GM12878 (cell line): Measurements from ENCODE around the gene SEMA5A. TPM values are rescaled to one million over a fixed set of nuclear protein-coding genes. Genes with fewer than 3 reads are reported as not detected.

Source experiments
- ATF2 ChIP-seq: IDR thresholded peaks from 2 replicates; pipeline ENCODE4 v1.6.1; 2012; ENCODE audit warnings: low read length, inconsistent platforms
- ATF7 ChIP-seq: fragments of 450-650 bp; IDR thresholded peaks from 2 replicates; pipeline ENCODE4 v1.6.1; 2016; ENCODE audit warnings: low read depth, mild to moderate bottlenecking
- CBFB ChIP-seq: IDR thresholded peaks from 2 replicates; pipeline ENCODE4 v1.6.1; 2016; ENCODE audit warnings: antibody characterized with exemption, low read depth
- CEBPB ChIP-seq, 2 experiments: fragments of 150-350 bp in 1 of 2; IDR thresholded peaks; 2 replicates each; pipeline ENCODE4 v1.6.1; 2012 to 2014; ENCODE audit warnings: low read depth in 2 of 2, low read length in 2 of 2, borderline replicate concordance in 1 of 2, inconsistent platforms in 1 of 2
- CHD2 ChIP-seq: IDR thresholded peaks from 2 replicates; pipeline ENCODE4 v1.6.1; 2011; ENCODE audit warnings: low read depth, low read length, improper control_type of control experiment, borderline replicate concordance
- CREM ChIP-seq: IDR thresholded peaks from 2 replicates; pipeline ENCODE4 v1.6.1; 2014; ENCODE audit warnings: antibody characterized with exemption, low read depth
- CTCF ChIP-seq, 3 experiments: IDR thresholded peaks in 2 of 3; conservative IDR thresholded peaks in 1 of 3; 2 replicates each; pipeline ENCODE4 v1.5.1; 2011; ENCODE audit warnings: low read depth in 3 of 3, low read length in 3 of 3, mild to moderate bottlenecking in 3 of 3, control low read depth in 2 of 3, moderate library complexity in 2 of 3, inconsistent platforms in 1 of 3, mixed read lengths in 1 of 3; ENCODE audit not compliant: control insufficient read depth in 2 of 3, insufficient read depth in 1 of 3; ENCODE audit errors: extremely low read depth in 1 of 3
- DPF2 ChIP-seq: fragments of 450-650 bp; IDR thresholded peaks from 2 replicates; pipeline ENCODE4 v1.6.1; 2017; ENCODE audit warnings: mild to moderate bottlenecking
- EP300 ChIP-seq, 2 experiments: fragments of 150-350 bp in 1 of 2; IDR thresholded peaks; 2 replicates each; pipeline ENCODE4 v1.6.1; 2011 to 2012; ENCODE audit warnings: low read depth in 2 of 2, low read length in 2 of 2, borderline replicate concordance in 1 of 2, improper control_type of control experiment in 1 of 2, inconsistent platforms in 1 of 2; ENCODE audit not compliant: control insufficient read depth in 1 of 2
- FOS ChIP-seq: IDR thresholded peaks from 3 replicates; pipeline ENCODE4 v1.6.1; 2011; ENCODE audit warnings: borderline replicate concordance; ENCODE audit not compliant: insufficient read length; ENCODE audit errors: extremely low read depth
- JUNB ChIP-seq: IDR thresholded peaks from 2 replicates; pipeline ENCODE4 v1.6.1; 2016; ENCODE audit warnings: antibody characterized with exemption, mild to moderate bottlenecking
- JUND ChIP-seq: IDR thresholded peaks from 2 replicates; pipeline ENCODE4 v1.6.1; 2012; ENCODE audit warnings: low read depth, mild to moderate bottlenecking, low read length, improper control_type of control experiment, moderate library complexity
- KAT2A ChIP-seq: conservative IDR thresholded peaks from 2 replicates; pipeline ENCODE4 v1.6.1; 2011; ENCODE audit warnings: low read depth, low read length; ENCODE audit not compliant: control insufficient read depth
- MEF2A ChIP-seq: IDR thresholded peaks from 2 replicates; pipeline ENCODE4 v1.6.1; 2011; ENCODE audit warnings: low read depth, mild to moderate bottlenecking, low read length, moderate library complexity; ENCODE audit not compliant: insufficient read depth
- NFIC ChIP-seq: IDR thresholded peaks from 2 replicates; pipeline ENCODE4 v1.6.1; 2012; ENCODE audit warnings: low read depth, mild to moderate bottlenecking, inconsistent platforms, low read length, moderate library complexity
- NFYA ChIP-seq: IDR thresholded peaks from 2 replicates; pipeline ENCODE4 v1.6.1; 2011; ENCODE audit warnings: low read depth, mild to moderate bottlenecking, low read length, improper control_type of control experiment, borderline replicate concordance
- PML ChIP-seq: IDR thresholded peaks from 2 replicates; pipeline ENCODE4 v1.6.1; 2012; ENCODE audit warnings: low read length, inconsistent platforms
- RAD21 ChIP-seq: IDR thresholded peaks from 2 replicates; pipeline ENCODE4 v1.6.1; 2011; ENCODE audit warnings: mild to moderate bottlenecking, low read depth, low read length, moderate library complexity; ENCODE audit not compliant: insufficient read depth
- SKIL ChIP-seq: fragments of 450-650 bp; IDR thresholded peaks from 2 replicates; pipeline ENCODE4 v1.6.1; 2017; ENCODE audit warnings: mild to moderate bottlenecking, low read depth, inconsistent platforms; ENCODE audit not compliant: poor library complexity, severe bottlenecking
- SMAD1 ChIP-seq: fragments of 450-650 bp; IDR thresholded peaks from 2 replicates; pipeline ENCODE4 v1.6.1; 2018; ENCODE audit warnings: mild to moderate bottlenecking, low read depth; ENCODE audit not compliant: partially characterized antibody
- SREBF1 ChIP-seq: IDR thresholded peaks from 2 replicates; pipeline ENCODE4 v1.6.1; 2012; ENCODE audit warnings: mild to moderate bottlenecking, low read length
- SUPT20H ChIP-seq: IDR thresholded peaks from 2 replicates; pipeline ENCODE4 v1.6.1; 2011; ENCODE audit warnings: low read depth, mild to moderate bottlenecking, low read length, moderate library complexity, borderline replicate concordance; ENCODE audit not compliant: control insufficient read depth
- TBL1XR1 ChIP-seq: IDR thresholded peaks from 2 replicates; pipeline ENCODE4 v1.6.1; 2012; ENCODE audit warnings: low read depth, low read length, improper control_type of control experiment
- ZNF217 ChIP-seq: fragments of 450-650 bp; IDR thresholded peaks from 2 replicates; pipeline ENCODE4 v1.6.1; 2017; ENCODE audit warnings: antibody characterized with exemption, mild to moderate bottlenecking
- polyA plus RNA-seq, 11 experiments: library from polyadenylated mRNA; depleted of rRNA in 4 of 11; unstranded in 6 of 11; stranded (reverse) in 5 of 11; fragments of >200 nt; fragmentation: Nextera tagmentation in 4 of 11; fragmentation: Illumina TruSeq in 1 of 11; extraction: Ambion mirVana in 4 of 11; extraction: Trizol in 1 of 11; gene quantifications; 1 replicate in 1 of 11; 2 replicates in 10 of 11; pipeline versions ENCODE4 v1.2.1 to v1.2.3, GENCODE V29; 2011 to 2016; ENCODE audit warnings: inconsistent platforms in 2 of 11, missing spikeins in 2 of 11, low read depth in 1 of 11
- total RNA-seq, 4 experiments: library from RNA; depleted of rRNA in 3 of 4; stranded (reverse); fragments of >200 nt in 3 of 4; fragmentation: Illumina TruSeq in 1 of 4; extraction: Trizol in 1 of 4; gene quantifications; 2 replicates each; pipeline versions ENCODE4 v1.2.1 to v1.2.3, GENCODE V29; 2013 to 2021

SEMA5A gene
- total and polyA plus RNA-seq, 10 of the 15 experiments (the other 5 are each of a cell fraction or from before 2014, with no cell fraction given): 0.03 to 2.4 (median 0.09) TPM; not detected in 1

GRCh38 chr5:9363026-9363425 is 182.8 kb downstream of the SEMA5A start (continued):
- TF ChIP-seq ATF2: peak; percentile 82
- 0 out of 2 replicates have a peak, but pooled peaks have one; percentile 6 for TF ChIP-seq DPF2
- TF ChIP-seq CTCF (IDR thresholded peaks at IDR 0.05 in 2 of 3, conservative IDR thresholded peaks at IDR 0.05 in 1 of 3; ENCODE audit: control insufficient read depth in 2 of 3, extremely low read depth in 1 of 3, insufficient read depth in 1 of 3, low read depth in 3 of 3, low read length in 3 of 3): no peak
- TF ChIP-seq NFYA: no peak
- no peak for TF ChIP-seq FOS
- TF ChIP-seq RAD21: no peak
- TF ChIP-seq ATF7: 0 out of 2 replicates have a peak, but pooled peaks have one; percentile 2
- TF ChIP-seq CBFB: peak; percentile 82; the same call in 1 of the 2 replicates
- TF ChIP-seq SREBF1: no peak
- TF ChIP-seq NFIC: peak; percentile 95
- no peak for TF ChIP-seq EP300 (IDR thresholded peaks at IDR 0.05; ENCODE audit: borderline replicate concordance in 1 of 2, control insufficient read depth in 1 of 2, low read depth in 2 of 2, low read length in 2 of 2)
- peak; percentile 58; the same call in 1 of the 2 replicates for TF ChIP-seq PML
- TF ChIP-seq SUPT20H: no peak
- TF ChIP-seq CHD2: no peak
- TF ChIP-seq MEF2A: peak; percentile 95
- no peak for TF ChIP-seq ZNF217
- TF ChIP-seq CREM: peak; percentile 72
- no peak for TF ChIP-seq TBL1XR1
- TF ChIP-seq JUNB: peak; percentile 82
- no peak for TF ChIP-seq JUND
- no peak for TF ChIP-seq KAT2A
- no peak for TF ChIP-seq SMAD1
- TF ChIP-seq SKIL: no peak
- peak in 1 of 2 experiments; percentile 57; a peak in 1 of 4 replicates for TF ChIP-seq CEBPB (IDR thresholded peaks at IDR 0.05; ENCODE audit: borderline replicate concordance in 1 of 2, low read depth in 2 of 2, low read length in 2 of 2)
